ENCODE results near the gene DBN1.
A peak's percentile ranks its signal among the peaks of the same experiment; 100 is the strongest.

DNA sequence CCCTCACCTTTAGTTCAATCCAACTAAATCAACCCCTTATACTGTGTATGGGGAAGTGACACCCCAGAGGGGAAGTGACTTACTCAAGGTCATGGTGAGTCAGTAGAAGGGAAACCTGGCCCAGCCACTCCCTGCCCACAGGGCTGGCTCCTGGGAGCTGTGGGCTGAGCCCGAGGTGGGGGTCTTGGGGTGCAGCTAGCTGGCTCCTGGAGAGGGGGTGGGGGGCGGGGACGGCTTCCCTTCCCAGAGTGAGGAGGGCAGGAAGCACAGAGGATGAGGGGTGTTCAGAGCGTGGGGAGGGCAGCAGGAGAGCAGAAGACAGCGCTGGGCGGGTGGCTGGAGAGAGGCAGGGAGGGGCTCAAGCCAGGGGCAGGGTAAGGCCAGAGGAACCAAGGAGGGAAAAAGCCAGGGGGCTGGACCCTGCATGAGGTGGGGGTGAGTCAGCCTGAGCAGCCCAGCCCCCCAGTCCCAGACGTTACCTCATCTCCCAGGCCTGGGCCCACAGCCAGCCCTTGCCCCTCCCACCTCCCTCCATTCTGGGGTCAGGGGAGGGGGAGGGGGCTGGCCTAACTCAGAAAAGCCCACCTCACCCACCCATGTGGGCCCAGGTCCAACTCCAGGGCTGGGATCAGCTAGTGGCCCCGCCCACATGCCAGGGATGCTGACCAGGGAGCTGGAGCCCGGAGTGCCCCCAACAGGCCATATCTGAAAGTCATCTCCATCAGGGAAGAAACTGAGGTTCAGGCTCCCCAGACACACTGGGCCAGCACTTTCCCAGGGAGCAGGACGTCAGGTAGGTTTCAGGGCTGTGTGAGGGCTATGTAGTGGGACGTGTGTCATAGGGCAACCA is 21.1 kb upstream of the DBN1 start:
- TF ChIP-seq, protein P1, sequence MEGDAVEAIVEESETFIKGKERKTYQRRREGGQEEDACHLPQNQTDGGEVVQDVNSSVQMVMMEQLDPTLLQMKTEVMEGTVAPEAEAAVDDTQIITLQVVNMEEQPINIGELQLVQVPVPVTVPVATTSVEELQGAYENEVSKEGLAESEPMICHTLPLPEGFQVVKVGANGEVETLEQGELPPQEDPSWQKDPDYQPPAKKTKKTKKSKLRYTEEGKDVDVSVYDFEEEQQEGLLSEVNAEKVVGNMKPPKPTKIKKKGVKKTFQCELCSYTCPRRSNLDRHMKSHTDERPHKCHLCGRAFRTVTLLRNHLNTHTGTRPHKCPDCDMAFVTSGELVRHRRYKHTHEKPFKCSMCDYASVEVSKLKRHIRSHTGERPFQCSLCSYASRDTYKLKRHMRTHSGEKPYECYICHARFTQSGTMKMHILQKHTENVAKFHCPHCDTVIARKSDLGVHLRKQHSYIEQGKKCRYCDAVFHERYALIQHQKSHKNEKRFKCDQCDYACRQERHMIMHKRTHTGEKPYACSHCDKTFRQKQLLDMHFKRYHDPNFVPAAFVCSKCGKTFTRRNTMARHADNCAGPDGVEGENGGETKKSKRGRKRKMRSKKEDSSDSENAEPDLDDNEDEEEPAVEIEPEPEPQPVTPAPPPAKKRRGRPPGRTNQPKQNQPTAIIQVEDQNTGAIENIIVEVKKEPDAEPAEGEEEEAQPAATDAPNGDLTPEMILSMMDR (IDR thresholded peaks at IDR 0.05) = peak; percentile 26
- no peak for TF ChIP-seq EZH2 (IDR thresholded peaks at IDR 0.05)
- no peak for TF ChIP-seq EZH2phosphoT487 (IDR thresholded peaks at IDR 0.05)
